HG02943 (cell line): Measurements from ENCODE around the gene PARP3.
A peak's percentile ranks its signal among the peaks of the same experiment; 100 is the strongest.

Experiments
- ATAC-seq: cut with Tn5 transposase; IDR thresholded peaks from one replicate; pipeline ENCODE4 v1.9.1; 2021; ENCODE audit warnings: mild to moderate bottlenecking, low read depth, moderate library complexity; ENCODE audit not compliant: unreplicated experiment

PARP3 gene

GRCh38 chr3:51963951-51964451 is 21.8 kb downstream of the PARP3 start:
- no peak for ATAC-seq

DNA sequence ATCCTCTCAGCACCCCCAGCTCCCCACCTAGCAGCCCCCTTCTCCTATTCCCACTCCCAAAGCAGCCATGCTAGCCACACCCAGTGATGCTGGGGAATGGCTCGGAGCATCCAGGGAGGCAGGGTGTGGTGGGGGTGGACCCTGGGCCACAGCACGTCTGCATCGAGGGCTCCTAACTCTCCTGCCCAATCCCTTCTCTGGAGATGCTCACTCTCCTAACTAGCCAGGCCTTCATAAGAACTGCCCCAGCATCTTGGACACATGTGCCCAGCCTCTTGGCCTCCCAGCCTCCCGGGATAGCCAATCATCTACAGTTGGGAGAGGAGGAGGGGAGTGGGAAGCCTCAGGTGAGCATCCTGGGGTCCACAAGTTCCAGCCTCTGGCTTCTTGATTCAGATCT is 22.4 kb downstream of the PARP3 start:
- ATAC-seq: no peak

DNA sequence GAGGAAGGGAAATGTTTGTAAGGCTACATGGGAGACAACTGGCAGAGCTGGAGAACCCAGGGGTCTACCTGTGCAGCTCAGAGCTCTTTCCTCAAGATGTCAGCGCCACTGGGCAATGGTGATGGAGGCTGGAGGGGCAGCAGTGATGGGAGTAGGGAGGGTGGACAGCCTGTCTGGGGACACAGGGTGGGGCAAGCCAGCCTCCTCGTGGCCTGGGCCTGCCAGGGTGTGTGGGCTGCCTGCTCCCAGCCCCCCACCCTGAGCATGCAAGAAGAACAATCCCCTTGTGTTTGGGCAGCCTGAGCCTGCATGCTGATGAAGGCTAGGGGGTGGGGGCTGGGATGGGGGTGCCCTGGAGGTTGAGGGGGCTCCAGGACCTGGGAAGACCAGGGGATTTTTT is 23.9 kb downstream of the PARP3 start:
- ATAC-seq: no peak

DNA sequence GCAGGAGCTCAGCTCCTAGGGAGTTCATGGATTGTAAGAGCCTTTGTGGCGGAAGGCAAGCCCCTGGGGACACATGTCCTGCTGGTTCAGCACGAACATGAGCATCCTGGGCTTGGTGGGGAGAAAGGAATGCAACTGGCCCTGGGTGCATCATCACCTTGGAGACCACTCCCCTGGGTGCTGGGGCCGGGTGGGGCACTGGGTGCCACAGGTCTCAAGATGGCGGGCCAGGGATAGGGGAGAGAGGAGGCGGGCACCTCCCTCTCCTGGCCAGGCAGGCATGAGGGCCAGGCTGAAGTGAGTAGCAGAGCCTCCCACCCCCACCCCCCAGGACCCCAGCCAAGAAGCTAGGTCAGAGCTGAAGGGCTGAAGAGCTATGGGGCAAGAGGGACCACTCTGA is 24.3 kb downstream of the PARP3 start:
- no peak for ATAC-seq

DNA sequence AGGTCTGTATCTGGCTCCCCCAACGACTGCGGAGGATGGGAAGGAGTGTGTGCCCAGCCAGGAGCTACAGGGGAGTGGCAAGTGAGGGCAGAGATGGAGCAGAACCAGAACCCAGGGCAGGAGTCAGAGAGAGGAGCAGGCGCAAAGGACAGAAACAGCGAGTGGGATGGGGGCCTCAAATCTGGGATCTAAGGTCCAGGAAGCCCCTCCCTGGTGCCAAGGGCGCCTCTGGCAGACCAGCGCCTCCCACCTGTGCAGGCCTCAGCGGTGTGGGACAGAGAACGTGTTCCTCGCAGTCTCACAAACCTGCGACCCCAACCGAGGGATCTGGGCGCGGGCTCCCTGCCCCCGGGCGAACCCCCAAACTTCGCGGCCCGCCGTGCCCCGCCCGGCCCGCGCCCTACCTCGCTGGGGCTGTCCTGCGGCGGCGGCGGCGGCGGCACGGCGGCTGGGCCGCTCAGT is 24.8 kb downstream of the PARP3 start:
- no peak for ATAC-seq

GRCh38 chr3:51967384-51968169 is 25.4 kb downstream of the PARP3 start, which contains the start of gene PCBP4:
PCBP4 (minus strand) TSS chr3:51967454; CDS start chr3:51961240, 6,214 bp downstream.
- ATAC-seq: no peak

- no peak for ATAC-seq
Measured at GRCh38 chr3:51968170-51968775, 26.1 kb downstream of the PARP3 start.

DNA sequence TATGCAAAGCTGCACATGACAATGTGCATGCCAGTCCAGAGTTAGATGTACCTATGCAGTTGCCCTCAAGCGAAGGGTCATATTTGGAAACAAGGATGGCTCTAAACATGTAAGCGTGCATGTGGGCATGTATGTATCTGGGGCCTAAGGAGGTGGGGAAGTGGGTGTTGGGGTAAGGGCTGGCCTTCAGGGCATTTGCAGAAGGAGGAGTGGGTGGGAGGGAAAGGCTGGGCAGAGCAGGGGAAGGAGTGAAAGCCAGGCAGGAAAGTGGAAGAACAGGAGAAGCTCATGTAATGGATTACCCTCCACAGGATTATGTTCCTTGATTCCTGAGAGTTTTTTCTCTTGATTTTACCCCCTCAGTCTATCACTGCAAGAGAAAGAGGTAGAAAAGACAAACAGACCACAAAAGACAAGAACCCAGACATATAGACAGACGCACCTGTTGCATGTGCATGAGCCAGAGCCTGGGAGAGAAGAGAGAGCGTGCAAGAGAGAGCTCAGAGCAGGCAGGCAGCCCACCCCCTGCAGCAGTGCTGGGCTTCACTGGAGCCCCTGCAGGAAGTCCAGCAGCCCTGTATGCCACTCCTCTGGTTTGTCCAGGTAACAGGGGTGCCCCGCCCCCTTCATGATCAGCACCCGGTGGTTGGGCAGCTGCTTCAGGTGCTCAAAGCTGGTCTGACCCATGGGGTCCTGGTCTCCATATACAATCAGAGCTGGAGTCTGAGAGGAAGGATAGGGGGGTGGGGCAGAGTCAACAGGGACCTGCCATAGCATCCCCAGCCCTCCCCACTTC is 26.9 kb downstream of the PARP3 start:
- ATAC-seq: no peak

DNA sequence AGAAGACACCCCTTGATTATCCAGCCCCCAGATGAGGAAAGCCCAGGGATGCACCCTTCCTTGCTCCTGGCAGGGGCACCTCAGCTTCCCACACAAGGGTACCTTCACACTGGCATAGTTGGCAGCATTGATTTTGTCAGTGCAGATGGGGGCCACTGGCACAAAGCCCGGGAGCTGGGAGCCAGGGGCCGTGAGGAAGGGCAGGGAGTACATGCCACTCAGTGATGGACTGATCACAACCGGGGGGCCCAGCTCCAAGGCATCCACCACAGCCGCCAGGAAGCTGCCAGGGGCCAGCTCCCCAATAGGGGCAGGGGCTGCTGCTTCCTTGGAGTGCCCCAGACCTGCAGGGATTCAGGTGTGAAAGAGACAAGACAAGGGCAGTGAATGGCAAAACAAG is 27.7 kb downstream of the PARP3 start:
- no peak for ATAC-seq

DNA sequence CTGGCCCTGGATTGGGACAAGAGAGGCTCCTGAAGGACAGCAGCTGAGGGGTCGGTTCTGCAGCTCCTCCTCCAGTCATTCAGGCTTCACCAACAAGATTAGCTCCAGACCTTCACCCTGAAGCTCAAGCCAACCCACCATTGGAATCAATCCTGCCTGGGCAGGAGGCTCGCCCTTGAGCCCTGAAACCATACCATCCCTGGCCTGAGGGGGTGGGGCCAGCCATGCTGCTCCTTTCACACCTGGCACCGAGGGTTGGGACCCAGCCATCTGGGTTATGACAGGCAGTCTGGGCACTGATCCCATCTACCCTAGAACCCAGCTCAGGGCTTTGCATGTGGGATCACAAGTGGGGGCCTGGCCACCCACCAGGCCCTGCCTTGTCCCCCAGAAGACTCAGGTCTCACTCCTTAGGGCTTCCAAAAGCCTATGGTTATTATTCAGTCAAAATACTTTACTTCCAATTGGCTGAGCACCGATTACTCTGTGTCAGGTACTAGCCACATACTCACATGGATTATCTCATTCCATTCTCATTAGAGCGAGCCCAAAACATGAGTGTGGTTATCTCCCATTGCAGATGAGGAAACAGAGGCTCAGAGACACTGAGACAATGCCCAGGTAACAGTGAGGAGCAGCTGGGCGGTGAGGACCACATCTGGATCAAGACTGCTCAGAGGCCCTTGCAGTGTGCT is 28.6 kb downstream of the PARP3 start:
- no peak for ATAC-seq

DNA sequence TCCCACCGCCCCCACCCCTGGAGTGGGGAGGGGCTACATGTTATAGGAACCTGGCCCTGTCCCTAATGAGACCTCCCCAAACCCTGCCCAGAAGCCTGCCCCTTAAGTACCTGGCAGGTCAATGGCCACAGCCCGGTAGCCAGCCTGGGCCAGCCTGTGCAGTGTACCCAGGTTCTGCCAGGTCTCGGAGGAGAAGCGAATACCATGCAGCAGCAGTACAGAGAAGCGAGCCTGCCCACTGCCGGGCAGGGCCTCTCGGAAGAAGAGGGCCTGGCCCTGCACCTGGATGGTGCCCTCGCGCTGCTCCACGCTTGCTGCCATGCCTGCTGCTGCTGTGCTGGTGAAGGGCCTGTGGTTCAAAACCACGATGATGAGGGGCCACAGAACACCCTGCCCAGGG is 29.2 kb downstream of the PARP3 start:
- no peak for ATAC-seq

DNA sequence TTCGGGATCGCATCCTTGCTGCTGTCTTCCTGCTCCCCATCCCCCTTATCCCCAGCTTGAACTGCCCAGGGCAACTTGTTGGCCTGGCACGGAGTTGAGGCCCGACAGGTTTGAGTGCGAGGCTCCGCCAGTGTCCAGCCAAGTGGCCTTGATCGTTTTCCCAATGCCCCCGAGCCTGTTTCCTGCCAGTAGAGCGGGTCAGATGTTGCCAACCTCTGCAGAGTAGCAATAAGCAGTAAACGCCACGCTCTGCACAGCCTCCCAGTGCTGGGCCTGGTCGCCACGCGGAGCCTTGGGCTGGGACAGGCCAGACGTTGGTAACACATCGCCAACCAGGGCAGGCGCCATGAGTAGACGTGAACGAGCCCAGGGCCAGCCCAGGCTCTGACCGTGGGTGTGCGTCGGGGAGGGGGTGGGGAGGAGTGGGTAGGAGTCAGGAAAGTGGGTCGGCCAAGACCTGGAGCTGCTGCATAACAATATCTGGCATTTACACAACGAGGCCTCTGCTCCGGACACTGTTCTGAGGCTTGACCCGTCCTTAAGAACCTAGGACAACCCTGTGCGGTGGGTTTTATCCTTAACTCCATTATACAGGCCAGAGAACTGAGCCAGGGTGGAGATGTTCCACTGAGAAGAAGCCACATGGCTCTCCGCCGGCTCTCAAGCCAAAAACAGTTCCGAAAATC is 32.3 kb downstream of the PARP3 start:
- ATAC-seq: no peak

- peak; percentile 51 for ATAC-seq
Measured at GRCh38 chr3:51974963-51975851, 33.0 kb downstream of the PARP3 start, which contains the start of gene ABHD14A. ABHD14A (plus strand) TSS chr3:51975064; CDS start chr3:51975136, 72 bp downstream.

- ATAC-seq: no peak
Measured at GRCh38 chr3:51975852-51976549, 33.8 kb downstream of the PARP3 start.

- ATAC-seq: no peak
Measured at GRCh38 chr3:51977446-51978142, 35.4 kb downstream of the PARP3 start.

- ATAC-seq: no peak
Measured at GRCh38 chr3:51978143-51978502, 36.0 kb downstream of the PARP3 start.

DNA sequence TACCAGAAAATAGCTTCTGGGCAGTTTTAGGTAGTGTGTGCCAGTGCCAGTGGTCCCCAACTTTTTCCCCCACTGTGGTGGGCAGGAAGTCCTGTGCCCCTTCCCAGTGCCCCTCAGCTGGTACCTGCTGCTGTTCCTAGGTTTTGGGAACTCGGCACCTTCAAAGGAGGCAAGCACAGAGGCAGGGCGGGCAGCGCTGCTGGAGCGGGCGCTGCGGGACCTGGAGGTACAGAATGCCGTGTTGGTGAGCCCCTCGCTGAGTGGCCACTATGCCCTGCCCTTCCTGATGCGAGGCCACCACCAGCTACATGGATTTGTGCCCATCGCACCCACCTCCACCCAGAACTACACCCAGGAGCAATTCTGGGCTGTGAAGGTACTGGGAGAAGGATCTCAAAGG is 38.1 kb downstream of the PARP3 start:
- no peak for ATAC-seq
